DND-41 (cell line): ENCODE results near the gene PRODH2.
A peak's percentile ranks its signal among the peaks of the same experiment; 100 is the strongest.

Experiments
- ATAC-seq: fragments of 200-7000 bp; cut with Tn5 transposase; 3 replicates; pipeline ENCODE4 v1.9.1; 2021; ENCODE audit warnings: low read depth; ENCODE audit not compliant: insufficient read depth
- DNase-seq: peaks from one replicate; pipeline ENCODE4 v3.0.0-alpha.2; 2020
- H2AFZ ChIP-seq: 2 replicates; pipeline ENCODE4 v1.6.0; 2012; ENCODE audit warnings: low read depth, low read length
- H3K27ac ChIP-seq: 2 replicates; pipeline ENCODE4 v1.5.1; 2012; ENCODE audit warnings: low read length, inconsistent platforms
- H3K27me3 ChIP-seq: fragments of 200-600 bp; sonication (generic); 2 replicates; pipeline ENCODE4 v1.6.0; 2012; ENCODE audit warnings: low read length, mild to moderate bottlenecking, inconsistent platforms; ENCODE audit not compliant: insufficient read depth, poor library complexity
- H3K36me3 ChIP-seq: 2 replicates; pipeline ENCODE4 v1.5.1; 2012; ENCODE audit warnings: low read length, inconsistent platforms; ENCODE audit not compliant: insufficient read depth
- H3K4me1 ChIP-seq: 2 replicates; pipeline ENCODE4 v1.5.1; 2012; ENCODE audit warnings: mild to moderate bottlenecking, low read length; ENCODE audit not compliant: insufficient read depth
- H3K4me2 ChIP-seq: 2 replicates; pipeline ENCODE4 v1.6.0; 2012; ENCODE audit warnings: mild to moderate bottlenecking, moderate library complexity, low read length, inconsistent platforms; ENCODE audit not compliant: insufficient read depth
- H3K4me3 ChIP-seq, 2 experiments: fragments of 200-600 bp in 1 of 2; shearing (Covaris generic) in 1 of 2; 2 replicates each; pipeline ENCODE4 v1.5.1; 2012 to 2016; ENCODE audit warnings: inconsistent platforms in 2 of 2, low read length in 2 of 2, mild to moderate bottlenecking in 2 of 2, low read depth in 1 of 2, moderate library complexity in 1 of 2
- H3K79me2 ChIP-seq: 2 replicates; pipeline ENCODE4 v1.6.0; 2012; ENCODE audit warnings: low read length, inconsistent platforms; ENCODE audit not compliant: insufficient read depth
- H3K9ac ChIP-seq: 2 replicates; pipeline ENCODE4 v1.6.0; 2012; ENCODE audit warnings: low read depth, mild to moderate bottlenecking, inconsistent platforms, low read length, moderate library complexity
- H3K9me3 ChIP-seq: 2 replicates; pipeline ENCODE4 v1.5.1; 2012; ENCODE audit warnings: low read length, moderate library complexity, mild to moderate bottlenecking, inconsistent platforms; ENCODE audit not compliant: insufficient read depth, severe bottlenecking
- H4K20me1 ChIP-seq: 2 replicates; pipeline ENCODE4 v1.6.0; 2012; ENCODE audit warnings: low read length; ENCODE audit not compliant: insufficient read depth
- EZH2 ChIP-seq: IDR thresholded peaks from 3 replicates; pipeline ENCODE4 v1.6.1; 2012; ENCODE audit warnings: borderline replicate concordance, low read depth, mild to moderate bottlenecking, moderate library complexity, low read length, inconsistent platforms; ENCODE audit not compliant: severe bottlenecking
- TF ChIP-seq, protein P1 (sequence below): IDR thresholded peaks from 2 replicates; pipeline ENCODE4 v1.5.1; 2012; ENCODE audit warnings: borderline replicate concordance, low read length, moderate library complexity, mild to moderate bottlenecking; ENCODE audit not compliant: poor library complexity, severe bottlenecking; ENCODE audit errors: extremely low read depth

The PRODH2 gene

DNA sequence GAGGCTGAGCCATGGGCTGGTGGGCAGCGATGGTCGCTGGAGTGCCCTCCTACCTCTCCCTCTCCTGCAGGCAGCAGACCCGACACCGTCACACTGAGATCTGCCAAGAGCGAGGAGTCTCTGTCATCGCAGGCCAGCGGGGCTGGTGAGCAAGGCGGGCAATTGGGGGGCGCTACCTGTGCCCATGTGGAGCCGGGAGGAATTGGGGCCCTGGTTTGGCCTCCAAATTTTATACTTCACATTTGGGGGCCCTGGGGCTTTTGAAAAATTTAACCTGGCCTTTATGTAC, 27.4 kb downstream of the PRODH2 start:
- no peak overlapping the region for H3K27ac ChIP-seq

DNA sequence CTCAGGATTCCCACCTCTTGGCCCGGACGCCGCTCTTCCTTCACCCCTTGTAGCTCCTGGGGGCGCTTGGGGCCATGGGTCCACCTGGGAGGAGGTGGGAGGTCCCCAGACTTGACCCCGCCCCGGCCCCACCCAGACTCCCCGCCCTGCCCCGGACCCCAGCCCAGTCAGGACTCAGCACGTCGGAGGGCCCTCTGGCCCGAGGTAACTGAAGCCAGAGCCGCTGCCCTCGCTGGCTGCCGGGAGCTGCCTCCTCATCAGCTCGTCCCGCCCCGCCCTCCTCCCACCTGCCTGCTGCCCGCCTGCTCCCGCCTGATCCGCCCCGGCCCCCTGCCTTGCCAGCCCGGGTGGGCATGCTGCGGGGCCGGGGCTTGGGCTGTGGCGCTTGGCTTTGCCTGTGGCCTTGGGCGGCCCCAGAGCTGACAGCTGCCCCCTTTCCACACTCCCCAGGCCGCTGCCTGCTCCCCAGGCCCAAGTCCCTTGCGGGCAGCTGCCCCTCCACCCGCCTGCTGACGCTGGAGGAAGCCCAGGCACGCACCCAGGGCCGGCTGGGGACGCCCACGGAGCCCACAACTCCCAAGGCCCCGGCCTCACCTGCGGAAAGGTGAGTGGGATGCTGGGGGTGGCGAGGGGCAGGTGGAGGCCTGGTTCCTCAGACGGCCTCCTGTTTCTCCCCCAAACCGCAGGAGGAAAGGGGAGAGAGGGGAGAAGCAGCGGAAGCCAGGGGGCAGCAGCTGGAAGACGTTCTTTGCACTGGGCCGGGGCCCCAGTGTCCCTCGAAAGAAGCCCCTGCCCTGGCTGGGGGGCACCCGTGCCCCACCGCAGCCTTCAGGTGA, 27.9 kb downstream of the PRODH2 start:
- Histone ChIP-seq H3K27me3 (no peaks in the 10 kb centered on the region), H3K4me2 (no peak overlapping the region), H3K36me3 (peaks cover 64% of the 10 kb centered on the region), H2AFZ (no peak overlapping the region), H3K27ac (no peak overlapping the region), H4K20me1 (peaks cover 20% of the 10 kb centered on the region), H3K9ac (no peak overlapping the region), H3K4me1 (no peaks in the 10 kb centered on the region), H3K4me3 (no peak overlapping the region), H3K9me3 (no peaks in the 10 kb centered on the region), H3K79me2 (peaks cover 3% of the 10 kb centered on the region; the same call in 1 of the 2 replicates)
- DNase-seq (no peak), ATAC-seq (no peak)
- TF ChIP-seq, protein P1, sequence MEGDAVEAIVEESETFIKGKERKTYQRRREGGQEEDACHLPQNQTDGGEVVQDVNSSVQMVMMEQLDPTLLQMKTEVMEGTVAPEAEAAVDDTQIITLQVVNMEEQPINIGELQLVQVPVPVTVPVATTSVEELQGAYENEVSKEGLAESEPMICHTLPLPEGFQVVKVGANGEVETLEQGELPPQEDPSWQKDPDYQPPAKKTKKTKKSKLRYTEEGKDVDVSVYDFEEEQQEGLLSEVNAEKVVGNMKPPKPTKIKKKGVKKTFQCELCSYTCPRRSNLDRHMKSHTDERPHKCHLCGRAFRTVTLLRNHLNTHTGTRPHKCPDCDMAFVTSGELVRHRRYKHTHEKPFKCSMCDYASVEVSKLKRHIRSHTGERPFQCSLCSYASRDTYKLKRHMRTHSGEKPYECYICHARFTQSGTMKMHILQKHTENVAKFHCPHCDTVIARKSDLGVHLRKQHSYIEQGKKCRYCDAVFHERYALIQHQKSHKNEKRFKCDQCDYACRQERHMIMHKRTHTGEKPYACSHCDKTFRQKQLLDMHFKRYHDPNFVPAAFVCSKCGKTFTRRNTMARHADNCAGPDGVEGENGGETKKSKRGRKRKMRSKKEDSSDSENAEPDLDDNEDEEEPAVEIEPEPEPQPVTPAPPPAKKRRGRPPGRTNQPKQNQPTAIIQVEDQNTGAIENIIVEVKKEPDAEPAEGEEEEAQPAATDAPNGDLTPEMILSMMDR = no peak
- TF ChIP-seq EZH2 = no peak

More for the DNA sequence above, 27.4 kb downstream of the PRODH2 start:
- Histone ChIP-seq H3K27me3 (no peaks in the 10 kb centered on the region), H4K20me1 (peaks cover 17% of the 10 kb centered on the region), H3K4me2 (no peak overlapping the region), H3K9me3 (no peaks in the 10 kb centered on the region), H3K4me1 (no peaks in the 10 kb centered on the region), H3K36me3 (peaks cover 59% of the 10 kb centered on the region), H2AFZ (no peak overlapping the region), H3K79me2 (no peaks in the 10 kb centered on the region), H3K9ac (no peak overlapping the region), H3K4me3 (no peak overlapping the region)
- ATAC-seq (no peak), DNase-seq (no peak)
- no peak for TF ChIP-seq EZH2
- TF ChIP-seq, protein P1 = no peak

DNA sequence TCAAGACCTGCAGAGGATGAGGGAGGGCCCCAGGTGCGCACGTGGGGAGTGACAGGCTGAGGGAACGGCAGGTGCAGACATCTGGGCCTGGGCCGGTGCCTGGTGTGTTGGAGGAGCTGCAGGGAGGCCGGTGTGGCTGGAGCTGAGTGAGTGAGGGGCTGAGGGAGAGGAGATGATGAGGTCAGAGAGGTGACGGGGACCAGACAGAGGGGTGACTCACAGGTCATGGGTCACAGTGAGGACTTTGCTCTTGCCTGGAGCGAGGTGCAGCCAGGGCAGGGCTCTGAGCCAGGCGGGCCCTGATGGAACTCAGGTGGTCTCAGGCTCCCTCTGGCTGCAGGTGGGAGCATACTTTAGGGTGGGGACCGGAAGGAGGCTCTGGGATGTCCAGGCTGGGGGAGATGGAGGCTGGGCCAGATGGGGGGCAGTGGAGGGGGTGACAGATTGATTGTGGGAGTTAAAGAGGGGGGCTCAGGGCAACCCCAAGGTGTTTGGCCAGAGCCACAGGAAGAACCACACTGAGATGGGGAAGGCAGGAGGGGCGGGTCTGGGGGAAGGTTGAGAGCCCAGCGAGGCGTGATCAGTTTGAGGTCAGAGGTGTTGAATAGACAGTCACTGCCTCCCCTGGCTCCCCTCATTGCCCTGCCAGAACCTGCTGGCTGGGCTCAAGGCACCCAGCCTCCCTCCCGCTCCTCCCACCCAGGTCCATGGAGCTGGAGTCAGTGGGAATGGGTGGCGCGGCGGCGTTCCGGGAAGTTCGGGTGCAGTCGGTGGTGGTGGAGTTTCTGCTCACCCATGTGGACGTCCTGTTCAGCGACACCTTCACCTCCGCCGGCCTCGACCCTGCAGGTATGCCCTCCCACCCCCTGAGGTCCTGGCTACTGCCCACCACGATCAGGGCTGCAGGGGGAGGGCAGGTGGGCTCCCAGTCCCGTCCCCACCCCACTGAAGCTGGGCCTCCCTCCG, 28.9 kb downstream of the PRODH2 start:
- Histone ChIP-seq H3K4me3 (no peak overlapping the region), H3K4me2 (no peak overlapping the region), H3K9ac (no peak overlapping the region), H2AFZ (no peak overlapping the region), H3K4me1 (no peaks in the 10 kb centered on the region), H3K9me3 (no peaks in the 10 kb centered on the region), H3K27me3 (no peaks in the 10 kb centered on the region), H4K20me1 (peaks cover 24% of the 10 kb centered on the region), H3K79me2 (peaks cover 8% of the 10 kb centered on the region), H3K27ac (no peak overlapping the region), H3K36me3 (peaks cover 74% of the 10 kb centered on the region)
- no peak for DNase-seq
- TF ChIP-seq, protein P1 = peak; percentile 15
- no peak for TF ChIP-seq EZH2
- no peak for ATAC-seq
